Activated naive CD8-positive, alpha-beta T cell treated with anti-CD3 and anti-CD28 coated beads, Interleukin-2, amount 50 U/mL, for 16 hours (primary cell): ENCODE data around the gene TCERG1L.
"Not testable (repeated sequence)": the region's sequence is repeated elsewhere in the genome, so short reads cannot be mapped to it uniquely, and the experiment has no call there.

Source experiments
- DNase-seq: peaks from one replicate; pipeline ENCODE4 v3.0.0-alpha.2; 2020; ENCODE audit warnings: low read depth, low spot score

The TCERG1L gene

GRCh38 chr10:131167036-131167860 lies 144.3 kb downstream of the TCERG1L start:
- DNase-seq: no peak

GRCh38 chr10:131166486-131166885 lies 145.0 kb downstream of the TCERG1L start:
- no peak for DNase-seq

- DNase-seq: no peak
Measured at GRCh38 chr10:131165092-131165491, 146.4 kb downstream of the TCERG1L start.

- DNase-seq: no peak
Measured at GRCh38 chr10:131162866-131163843, 148.4 kb downstream of the TCERG1L start.

GRCh38 chr10:131162211-131162610 lies 149.3 kb downstream of the TCERG1L start:
- no peak for DNase-seq

GRCh38 chr10:131161087-131161486 lies 150.4 kb downstream of the TCERG1L start:
- no peak for DNase-seq

- DNase-seq: no peak
Measured at GRCh38 chr10:131160219-131160875, 151.2 kb downstream of the TCERG1L start.

- no peak for DNase-seq
Measured at GRCh38 chr10:131159771-131160170, 151.8 kb downstream of the TCERG1L start.

- no peak for DNase-seq
Measured at GRCh38 chr10:131158695-131159094, 152.8 kb downstream of the TCERG1L start.

- no peak for DNase-seq
Measured at GRCh38 chr10:131157899-131158298, 153.6 kb downstream of the TCERG1L start.

GRCh38 chr10:131155876-131156230 lies 155.7 kb downstream of the TCERG1L start:
- no peak for DNase-seq

- DNase-seq: no peak
Measured at GRCh38 chr10:131155218-131155875, 156.2 kb downstream of the TCERG1L start.

GRCh38 chr10:131154306-131155025 lies 157.1 kb downstream of the TCERG1L start:
- DNase-seq: no peak

- not testable (repeated sequence) for DNase-seq
Measured at GRCh38 chr10:131152456-131152855, 159.1 kb downstream of the TCERG1L start.

- DNase-seq: no peak
Measured at GRCh38 chr10:131150126-131150525, 161.4 kb downstream of the TCERG1L start.

GRCh38 chr10:131149586-131149985 lies 161.9 kb downstream of the TCERG1L start:
- no peak for DNase-seq

GRCh38 chr10:131149111-131149510 lies 162.4 kb downstream of the TCERG1L start:
- no peak for DNase-seq

GRCh38 chr10:131148270-131148669 lies 163.3 kb downstream of the TCERG1L start:
- DNase-seq: no peak

GRCh38 chr10:131147301-131147975 lies 164.1 kb downstream of the TCERG1L start:
- DNase-seq: no peak

- no peak for DNase-seq
Measured at GRCh38 chr10:131146790-131147189, 164.7 kb downstream of the TCERG1L start.
